Upper lobe of left lung (tissue), 4 donors: ENCODE data around the gene CNPPD1.

Experiments
- POLR2A ChIP-seq, 4 donors: fragments of 450-650 bp; IDR thresholded peaks; one replicate each; pipeline ENCODE4 v1.5.1; 2016 to 2017; ENCODE audit warnings: antibody characterized with exemption in 4 of 4, mild to moderate bottlenecking in 2 of 4
- POLR2AphosphoS5 ChIP-seq, 2 donors: sonication (generic); formaldehyde crosslinking; IDR thresholded peaks; one replicate each; pipeline ENCODE4 v1.5.1; 2017; ENCODE audit warnings: antibody characterized with exemption in 2 of 2

DNA sequence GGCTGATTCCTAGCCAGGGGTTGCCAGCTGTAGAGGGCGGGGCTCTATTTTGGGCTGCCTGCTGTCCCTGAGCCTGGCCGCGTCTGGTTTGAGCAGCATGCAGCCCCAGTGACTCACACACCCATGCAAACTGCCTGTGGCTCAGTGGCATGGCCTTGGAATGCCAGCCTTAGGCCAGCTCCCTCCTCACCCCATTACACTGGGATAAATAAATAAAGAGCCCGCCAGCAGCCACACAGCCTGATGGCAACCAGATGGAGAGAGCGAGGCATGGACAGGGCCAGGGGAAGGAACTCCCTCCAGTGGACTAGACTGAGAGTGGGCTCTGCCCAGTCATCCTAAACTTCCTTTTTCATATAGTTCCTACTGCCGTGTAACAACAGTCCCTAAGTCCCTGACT is 34.4 kb downstream of the CNPPD1 start:
- no peak for TF ChIP-seq POLR2AphosphoS5 (IDR thresholded peaks at IDR 0.05)
- TF ChIP-seq POLR2A (IDR thresholded peaks at IDR 0.05), result no peak
